Neutrophil (primary cell): ENCODE data around the gene MBNL2.

ENCODE experiments used
- H3K27ac ChIP-seq: fragments of 200-600 bp; sonication (generic); 2 replicates; pipeline ENCODE4 v1.5.1; 2016; ENCODE audit warnings: mild to moderate bottlenecking, moderate library complexity
- H3K27me3 ChIP-seq: fragments of 200-600 bp; sonication (generic); 2 replicates; pipeline ENCODE4 v1.6.0; 2016; ENCODE audit warnings: mild to moderate bottlenecking
- H3K36me3 ChIP-seq: fragments of 200-600 bp; sonication (generic); 2 replicates; pipeline ENCODE4 v1.5.1; 2017
- H3K4me1 ChIP-seq, 2 experiments: fragments of 200-600 bp in 1 of 2; sonication (generic) in 1 of 2; 1 replicate in 1 of 2; 2 replicates in 1 of 2; pipeline versions ENCODE4 v1.5.1 to v1.6.1; 2013 to 2016; ENCODE audit warnings: low read depth in 1 of 2, low read length in 1 of 2, mild to moderate bottlenecking in 1 of 2, moderate library complexity in 1 of 2; ENCODE audit not compliant: control insufficient read depth in 1 of 2, insufficient read depth in 1 of 2
- H3K4me3 ChIP-seq, 2 experiments: fragments of 200-600 bp in 1 of 2; sonication (generic) in 1 of 2; 1 replicate in 1 of 2; 2 replicates in 1 of 2; pipeline ENCODE4 v1.5.1; 2013 to 2016; ENCODE audit warnings: low read depth in 1 of 2, low read length in 1 of 2, mild to moderate bottlenecking in 1 of 2, moderate library complexity in 1 of 2
- H3K9me3 ChIP-seq: fragments of 200-600 bp; sonication (generic); 2 replicates; pipeline ENCODE4 v1.5.1; 2016
- CTCF ChIP-seq: fragments of 200-600 bp; sonication (generic); IDR thresholded peaks from 2 replicates; pipeline ENCODE4 v1.5.1; 2016; ENCODE audit warnings: antibody characterized with exemption

Gene MBNL2

GRCh38 chr13:97338571-97338970 is 116.4 kb downstream of the MBNL2 start:
- no peaks in the 10 kb centered on the region for H3K4me1 ChIP-seq
- TF ChIP-seq CTCF = no peak
- no peak overlapping the region for H3K4me3 ChIP-seq
- no peaks in the 10 kb centered on the region for H3K36me3 ChIP-seq
- H3K27me3 ChIP-seq = no peaks in the 10 kb centered on the region
- no peaks in the 10 kb centered on the region for H3K9me3 ChIP-seq
- H3K27ac ChIP-seq = no peak overlapping the region

GRCh38 chr13:97339019-97339987 is 117.2 kb downstream of the MBNL2 start:
- Histone ChIP-seq H3K36me3 (no peaks in the 10 kb centered on the region), H3K4me1 (no peaks in the 10 kb centered on the region), H3K27ac (no peak overlapping the region), H3K9me3 (no peaks in the 10 kb centered on the region), H3K4me3 (no peak overlapping the region), H3K27me3 (no peaks in the 10 kb centered on the region)
- no peak for TF ChIP-seq CTCF

DNA sequence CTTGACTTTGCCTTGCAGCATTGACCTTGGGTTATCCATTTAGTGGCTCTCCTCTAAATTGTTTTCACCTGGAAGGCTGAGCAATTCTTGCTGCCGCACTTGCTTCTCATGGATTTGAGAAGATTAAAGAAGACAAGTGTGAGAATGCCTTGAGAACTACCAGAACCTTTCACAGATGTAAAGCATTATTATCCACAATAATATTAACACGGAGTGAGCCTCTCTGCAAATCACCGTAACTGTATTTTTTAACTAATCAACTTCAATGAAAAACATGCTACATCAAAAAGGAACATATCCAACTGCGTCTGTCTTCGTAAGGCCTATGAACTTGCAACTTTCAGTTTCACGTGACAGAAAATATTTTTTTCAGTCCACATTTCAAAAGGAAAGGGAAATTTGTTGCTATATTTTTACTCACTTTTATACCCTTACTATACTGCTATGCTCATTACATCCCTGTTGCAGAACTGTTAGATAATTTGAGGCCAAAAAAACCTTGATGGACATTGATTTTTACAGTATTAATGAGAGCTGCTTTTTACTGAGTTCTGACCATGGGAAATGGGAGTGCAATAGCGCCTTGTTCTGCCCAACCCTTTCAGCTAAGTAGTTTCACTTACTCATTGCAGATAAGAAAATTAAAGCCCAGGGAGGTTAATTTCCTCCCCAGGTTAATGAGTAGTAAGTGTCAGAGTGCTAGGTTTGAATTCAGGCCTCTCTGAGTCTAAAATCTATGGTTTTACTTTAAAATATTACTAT is 118.0 kb downstream of the MBNL2 start:
- no peaks in the 10 kb centered on the region for H3K4me1 ChIP-seq
- TF ChIP-seq CTCF = no peak
- H3K27ac ChIP-seq = no peak overlapping the region
- H3K9me3 ChIP-seq = no peaks in the 10 kb centered on the region
- H3K27me3 ChIP-seq = no peaks in the 10 kb centered on the region
- no peak overlapping the region for H3K4me3 ChIP-seq
- H3K36me3 ChIP-seq = no peaks in the 10 kb centered on the region

DNA sequence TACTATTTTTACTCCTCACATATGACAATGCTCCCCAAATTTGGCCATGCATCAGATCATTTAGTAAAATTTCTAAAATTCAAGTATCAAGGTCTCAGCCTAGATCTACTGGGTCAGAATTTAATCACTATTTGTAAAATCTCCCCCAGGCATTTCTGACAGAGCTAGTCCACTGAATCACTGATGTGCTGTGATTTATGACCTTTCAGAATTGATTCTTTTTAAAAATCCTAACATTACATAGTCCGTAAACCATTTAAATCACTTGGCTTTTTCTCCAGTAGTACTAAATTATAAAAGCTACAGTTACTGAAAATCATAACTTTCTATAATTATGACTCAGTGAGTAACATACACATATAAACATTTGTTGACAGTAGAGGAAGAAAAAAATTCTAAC is 119.0 kb downstream of the MBNL2 start:
- Histone ChIP-seq H3K36me3 (no peaks in the 10 kb centered on the region), H3K27me3 (no peaks in the 10 kb centered on the region), H3K9me3 (no peaks in the 10 kb centered on the region), H3K4me3 (no peak overlapping the region), H3K4me1 (no peaks in the 10 kb centered on the region), H3K27ac (no peak overlapping the region)
- no peak for TF ChIP-seq CTCF

DNA sequence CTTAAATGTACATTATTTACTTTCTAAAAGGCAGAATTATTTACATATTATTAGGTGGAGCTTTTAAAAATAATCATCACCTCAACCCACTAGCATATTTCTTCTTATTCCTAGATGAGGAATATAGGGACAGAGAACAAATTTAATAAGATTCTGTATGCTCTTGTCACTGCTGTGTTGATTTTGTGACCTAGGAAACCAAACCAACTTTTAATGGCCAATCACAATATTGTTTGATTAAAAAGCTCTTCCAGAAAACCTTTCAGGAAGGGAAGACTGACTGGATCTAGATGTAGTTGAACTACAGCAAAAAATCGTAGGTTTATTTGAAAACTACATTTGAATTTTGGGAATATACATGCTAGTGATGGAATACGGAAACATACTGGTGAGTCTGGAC is 120.0 kb downstream of the MBNL2 start:
- no peaks in the 10 kb centered on the region for H3K9me3 ChIP-seq
- H3K27ac ChIP-seq = no peak overlapping the region

More for the DNA sequence above, 120.0 kb downstream of the MBNL2 start:
- H3K27me3 ChIP-seq = no peaks in the 10 kb centered on the region
- H3K4me3 ChIP-seq = no peak overlapping the region
- no peaks in the 10 kb centered on the region for H3K36me3 ChIP-seq
- no peak for TF ChIP-seq CTCF
- no peaks in the 10 kb centered on the region for H3K4me1 ChIP-seq
